Endodermal cell (in vitro differentiated cells): ENCODE data around the gene SLC12A9. TPM values are rescaled to one million over a fixed set of nuclear protein-coding genes. Genes with fewer than 3 reads are reported as not detected.

Experiments used
- DNase-seq: peaks from one replicate; pipeline ENCODE4 v3.0.0-alpha.2; 2017
- H3K27ac ChIP-seq: 2 replicates; pipeline ENCODE4 v1.5.1; 2013; ENCODE audit warnings: mild to moderate bottlenecking, low read depth, low read length, moderate library complexity
- H3K27me3 ChIP-seq: 2 replicates; pipeline ENCODE4 v1.6.1; 2013; ENCODE audit warnings: mild to moderate bottlenecking, low read length, moderate library complexity; ENCODE audit not compliant: insufficient read depth, control insufficient read depth, poor library complexity, severe bottlenecking
- H3K36me3 ChIP-seq: 2 replicates; pipeline ENCODE4 v1.7.0; 2013; ENCODE audit warnings: mild to moderate bottlenecking, low read length, moderate library complexity; ENCODE audit not compliant: control insufficient read depth, insufficient read depth
- H3K4me1 ChIP-seq: one replicate; pipeline ENCODE4 v1.7.0; 2013; ENCODE audit warnings: low read length; ENCODE audit not compliant: control insufficient read depth, insufficient read depth
- H3K4me3 ChIP-seq: 2 replicates; pipeline ENCODE4 v1.5.1; 2013; ENCODE audit warnings: mild to moderate bottlenecking, low read length, moderate library complexity
- H3K9ac ChIP-seq: 2 replicates; pipeline ENCODE4 v1.6.1; 2013; ENCODE audit warnings: mild to moderate bottlenecking, low read length, moderate library complexity; ENCODE audit not compliant: poor library complexity, severe bottlenecking; ENCODE audit errors: extremely low read depth
- H3K9me3 ChIP-seq: 2 replicates; pipeline ENCODE4 v1.6.1; 2013; ENCODE audit warnings: mild to moderate bottlenecking, low read length, moderate library complexity; ENCODE audit not compliant: control insufficient read depth
- H3K27ac Mint-ChIP-seq: 2 replicates; pipeline ENCODE4 v1.8.0; 2020; ENCODE audit warnings: mixed read lengths
- H3K27me3 Mint-ChIP-seq: 2 replicates; pipeline ENCODE4 v1.8.0; 2021; ENCODE audit warnings: mild to moderate bottlenecking, mixed read lengths; ENCODE audit not compliant: insufficient read depth
- H3K36me3 Mint-ChIP-seq: 2 replicates; pipeline ENCODE4 v1.8.0; 2020; ENCODE audit warnings: low read depth, mixed read lengths
- H3K4me1 Mint-ChIP-seq: 2 replicates; pipeline ENCODE4 v1.8.0; 2020; ENCODE audit warnings: mixed read lengths
- H3K4me3 Mint-ChIP-seq: 2 replicates; pipeline ENCODE4 v1.8.0; 2020; ENCODE audit warnings: mild to moderate bottlenecking, moderate library complexity, mixed read lengths
- H3K9me3 Mint-ChIP-seq: 2 replicates; pipeline ENCODE4 v1.8.0; 2020; ENCODE audit warnings: mild to moderate bottlenecking, mixed read lengths
- WGBS, 2 experiments: methylation state at CpG; one replicate each; pipeline versions ENCODE4 v1.1.5 to v1.1.7; 2013; ENCODE audit warnings: missing lambda C conversion rate in 2 of 2, mixed read lengths in 1 of 2; ENCODE audit not compliant: insufficient coverage in 1 of 2, insufficient read length in 1 of 2; 5-methylcytosine and 5-hydroxymethylcytosine counted together
- total RNA-seq, 2 donors: library from RNA; stranded (reverse); fragmentation: NEBNext Ultra II Directional in 1 of 2; extraction: Animal tissue kit (Norgen Biotek cat#: 25700) in 1 of 2; gene quantifications; 2 replicates in 1 of 2; 3 replicates in 1 of 2; pipeline ENCODE4 v1.2.1, GENCODE V29; 2021
- TF ChIP-seq, protein P1 (sequence below): fragments of 200-600 bp; sonication (generic); conservative IDR thresholded peaks from 2 replicates; pipeline ENCODE4 v1.5.0; 2021; ENCODE audit warnings: antibody characterized with exemption, mild to moderate bottlenecking

Gene SLC12A9
- total RNA-seq, 2 donors from 2014 or later = 22.5 to 35.1 TPM

DNA sequence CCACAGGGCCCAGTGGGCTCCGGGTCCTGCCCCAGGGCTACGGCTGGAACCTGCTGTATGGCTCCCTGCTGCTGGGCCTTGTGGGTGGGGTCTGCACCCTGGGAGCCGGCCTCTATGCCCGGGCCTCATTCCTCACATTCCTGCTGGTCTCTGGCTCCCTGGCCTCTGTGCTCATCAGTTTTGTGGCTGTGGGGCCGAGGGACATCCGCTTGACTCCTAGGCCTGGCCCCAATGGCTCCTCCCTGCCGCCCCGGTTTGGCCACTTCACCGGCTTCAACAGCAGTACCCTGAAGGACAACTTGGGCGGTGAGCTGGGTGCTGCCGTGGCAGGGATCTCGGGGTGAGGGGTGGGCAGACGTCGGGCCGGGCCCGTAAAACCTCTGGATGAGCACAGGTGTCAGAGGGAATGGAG is 4.4 kb downstream of the SLC12A9 start:
- no peak overlapping the region for H3K27ac Mint-ChIP-seq
- H3K4me3 Mint-ChIP-seq = no peak overlapping the region

DNA sequence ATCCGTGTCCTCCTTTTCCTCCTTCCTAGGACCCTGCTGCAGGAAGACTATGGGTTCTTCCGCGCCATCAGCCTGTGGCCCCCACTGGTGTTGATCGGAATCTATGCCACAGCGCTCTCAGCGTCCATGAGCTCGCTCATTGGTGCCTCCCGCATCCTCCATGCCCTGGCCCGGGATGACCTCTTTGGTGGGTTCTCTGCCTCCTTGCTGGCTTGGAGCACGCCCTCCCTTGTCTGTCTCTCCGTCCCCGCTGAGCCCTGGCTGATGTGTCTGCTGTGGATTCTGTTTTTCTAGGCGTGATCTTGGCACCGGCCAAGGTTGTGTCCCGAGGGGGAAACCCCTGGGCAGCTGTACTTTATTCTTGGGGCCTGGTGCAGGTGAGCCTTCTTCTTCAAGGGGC is 7.3 kb downstream of the SLC12A9 start:
- Histone ChIP-seq H3K9me3 (no peaks in the 10 kb centered on the region), H3K27me3 (no peaks in the 10 kb centered on the region), H3K4me3 (no peak overlapping the region), H3K9ac (no peak overlapping the region), H3K4me1 (peaks cover 3% of the 10 kb centered on the region), H3K36me3 (peaks cover 18% of the 10 kb centered on the region), H3K27ac (no peak overlapping the region)
- peaks cover 5% of the 10 kb centered on the region for H3K4me1 Mint-ChIP-seq
- H3K4me3 Mint-ChIP-seq = no peak overlapping the region
- H3K27ac Mint-ChIP-seq = peak overlapping the region; percentile 66
- H3K27me3 Mint-ChIP-seq = no peaks in the 10 kb centered on the region
- WGBS, 2 experiments = 90 to 94% methylated on average over 13 to 15 of the region's 15 CpGs
- TF ChIP-seq, protein P1, sequence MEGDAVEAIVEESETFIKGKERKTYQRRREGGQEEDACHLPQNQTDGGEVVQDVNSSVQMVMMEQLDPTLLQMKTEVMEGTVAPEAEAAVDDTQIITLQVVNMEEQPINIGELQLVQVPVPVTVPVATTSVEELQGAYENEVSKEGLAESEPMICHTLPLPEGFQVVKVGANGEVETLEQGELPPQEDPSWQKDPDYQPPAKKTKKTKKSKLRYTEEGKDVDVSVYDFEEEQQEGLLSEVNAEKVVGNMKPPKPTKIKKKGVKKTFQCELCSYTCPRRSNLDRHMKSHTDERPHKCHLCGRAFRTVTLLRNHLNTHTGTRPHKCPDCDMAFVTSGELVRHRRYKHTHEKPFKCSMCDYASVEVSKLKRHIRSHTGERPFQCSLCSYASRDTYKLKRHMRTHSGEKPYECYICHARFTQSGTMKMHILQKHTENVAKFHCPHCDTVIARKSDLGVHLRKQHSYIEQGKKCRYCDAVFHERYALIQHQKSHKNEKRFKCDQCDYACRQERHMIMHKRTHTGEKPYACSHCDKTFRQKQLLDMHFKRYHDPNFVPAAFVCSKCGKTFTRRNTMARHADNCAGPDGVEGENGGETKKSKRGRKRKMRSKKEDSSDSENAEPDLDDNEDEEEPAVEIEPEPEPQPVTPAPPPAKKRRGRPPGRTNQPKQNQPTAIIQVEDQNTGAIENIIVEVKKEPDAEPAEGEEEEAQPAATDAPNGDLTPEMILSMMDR = no peak
- no peaks in the 10 kb centered on the region for H3K9me3 Mint-ChIP-seq
- DNase-seq = no peak
- H3K36me3 Mint-ChIP-seq = peaks cover 50% of the 10 kb centered on the region

More for the DNA sequence above, 4.4 kb downstream of the SLC12A9 start:
- Histone ChIP-seq H3K4me1 (no peaks in the 10 kb centered on the region), H3K9ac (no peak overlapping the region), H3K9me3 (no peaks in the 10 kb centered on the region), H3K36me3 (peaks cover 18% of the 10 kb centered on the region), H3K4me3 (no peak overlapping the region), H3K27me3 (no peaks in the 10 kb centered on the region), H3K27ac (no peak overlapping the region)
- peak; percentile 65 for DNase-seq
- no peaks in the 10 kb centered on the region for H3K9me3 Mint-ChIP-seq
- WGBS, 2 experiments = 87 to 92% methylated on average over 12 to 16 of the region's 16 CpGs
- H3K4me1 Mint-ChIP-seq = peaks cover 6% of the 10 kb centered on the region
- TF ChIP-seq, protein P1 = no peak
- peaks cover 34% of the 10 kb centered on the region for H3K36me3 Mint-ChIP-seq
- no peaks in the 10 kb centered on the region for H3K27me3 Mint-ChIP-seq

DNA sequence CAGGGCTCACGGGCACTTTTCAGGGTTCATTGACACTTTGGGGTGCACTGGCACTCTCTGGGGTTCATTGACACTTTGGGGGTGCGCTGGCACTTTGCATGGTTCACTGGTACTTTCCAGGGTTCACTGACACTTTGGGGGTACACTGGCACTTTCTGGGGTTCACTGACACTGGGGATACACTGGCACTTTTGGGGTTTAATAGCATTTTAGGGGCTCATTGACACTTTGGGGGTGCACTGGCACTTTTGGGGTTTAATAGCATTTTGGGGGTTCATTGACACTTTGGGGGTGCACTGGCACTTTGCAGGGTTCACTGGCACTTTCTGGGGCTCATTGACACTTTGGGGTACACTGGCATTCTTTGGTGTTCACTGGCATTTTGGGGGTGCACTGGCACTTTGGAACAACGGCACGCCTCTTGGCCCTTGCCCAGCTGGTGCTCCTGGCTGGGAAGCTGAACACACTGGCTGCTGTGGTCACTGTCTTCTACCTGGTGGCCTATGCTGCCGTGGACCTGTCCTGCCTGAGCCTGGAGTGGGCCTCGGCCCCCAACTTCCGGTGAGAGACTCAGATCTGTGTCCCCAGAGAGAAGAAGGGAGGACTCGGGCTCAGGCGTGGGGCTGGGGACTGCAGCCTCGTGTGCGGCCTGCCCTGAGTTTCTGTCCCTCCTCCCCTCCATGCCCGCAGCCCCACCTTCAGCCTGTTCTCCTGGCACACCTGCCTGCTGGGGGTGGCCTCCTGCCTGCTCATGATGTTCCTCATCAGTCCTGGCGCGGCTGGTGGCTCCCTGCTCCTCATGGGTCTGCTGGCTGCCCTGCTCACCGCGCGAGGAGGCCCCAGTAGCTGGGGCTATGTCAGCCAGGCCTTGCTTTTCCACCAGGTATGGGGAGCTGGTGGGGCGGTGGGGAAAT is 8.4 kb downstream of the SLC12A9 start:
- H3K4me1 ChIP-seq = peaks cover 3% of the 10 kb centered on the region
- TF ChIP-seq, protein P1 = no peak
- no peak overlapping the region for H3K27ac Mint-ChIP-seq
- no peak overlapping the region for H3K4me3 Mint-ChIP-seq
- H3K27ac ChIP-seq = no peak overlapping the region
- H3K36me3 Mint-ChIP-seq = peaks cover 48% of the 10 kb centered on the region
- peaks cover 10% of the 10 kb centered on the region for H3K36me3 ChIP-seq
- DNase-seq = no peak
- no peak overlapping the region for H3K4me3 ChIP-seq
- peaks cover 5% of the 10 kb centered on the region for H3K4me1 Mint-ChIP-seq
- no peaks in the 10 kb centered on the region for H3K9me3 Mint-ChIP-seq
- 94 to 96% methylated on average over 10 to 18 of the region's 18 CpGs for WGBS, 2 experiments
- H3K27me3 Mint-ChIP-seq = no peaks in the 10 kb centered on the region
- H3K27me3 ChIP-seq = no peaks in the 10 kb centered on the region
- H3K9me3 ChIP-seq = no peaks in the 10 kb centered on the region
- no peak overlapping the region for H3K9ac ChIP-seq
